ENCODE data around the gene SORCS2. TPM values are rescaled to one million over a fixed set of nuclear protein-coding genes. Genes with fewer than 3 reads are reported as not detected.

Gene SORCS2
- total RNA-seq, 1 donor from 2014 or later = 3.0 TPM

DNA sequence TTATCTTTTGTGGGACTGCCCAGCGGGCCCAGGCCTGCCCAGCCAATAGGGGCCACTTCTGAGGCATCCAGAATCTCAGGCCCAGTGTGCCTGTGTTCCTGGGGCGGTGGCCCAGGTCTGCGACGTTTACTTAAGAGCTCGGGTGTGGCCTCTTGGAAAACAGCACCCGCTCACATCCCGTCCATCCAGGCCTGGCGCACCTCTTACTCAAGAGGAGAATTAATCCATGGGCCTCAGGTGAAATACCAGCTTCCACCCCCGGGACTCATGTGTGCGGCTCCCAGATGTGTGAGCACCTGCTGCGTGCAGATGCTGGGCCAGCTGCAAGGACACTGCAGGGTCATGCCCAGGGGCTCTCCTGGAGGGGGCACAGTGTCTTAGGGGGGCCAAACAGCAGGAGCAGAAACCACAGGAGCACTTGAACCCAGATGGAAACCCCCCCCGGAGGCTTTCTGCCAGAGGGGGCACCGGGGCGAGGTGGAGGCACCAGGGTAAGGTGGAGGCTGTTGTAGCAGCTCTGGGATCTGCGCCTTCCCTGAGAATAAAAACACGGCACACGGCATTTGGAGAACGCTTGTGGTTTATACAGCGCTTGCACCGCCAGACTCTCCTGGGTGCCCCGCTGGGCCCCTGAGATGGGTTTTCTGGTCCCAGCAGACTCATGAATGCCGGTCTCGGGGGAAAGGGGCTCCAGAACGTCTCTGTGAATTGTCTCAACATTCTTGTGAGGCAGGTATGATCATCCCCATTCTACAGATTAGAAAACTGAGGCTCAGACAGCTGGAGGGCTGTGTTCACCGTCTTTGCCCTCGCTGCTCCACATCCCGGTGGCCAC, 239.6 kb downstream of the SORCS2 start:
- no peaks in the 10 kb centered on the region for H3K4me1 Mint-ChIP-seq (ENCODE audit: unreplicated experiment)
- TF ChIP-seq, protein P1, sequence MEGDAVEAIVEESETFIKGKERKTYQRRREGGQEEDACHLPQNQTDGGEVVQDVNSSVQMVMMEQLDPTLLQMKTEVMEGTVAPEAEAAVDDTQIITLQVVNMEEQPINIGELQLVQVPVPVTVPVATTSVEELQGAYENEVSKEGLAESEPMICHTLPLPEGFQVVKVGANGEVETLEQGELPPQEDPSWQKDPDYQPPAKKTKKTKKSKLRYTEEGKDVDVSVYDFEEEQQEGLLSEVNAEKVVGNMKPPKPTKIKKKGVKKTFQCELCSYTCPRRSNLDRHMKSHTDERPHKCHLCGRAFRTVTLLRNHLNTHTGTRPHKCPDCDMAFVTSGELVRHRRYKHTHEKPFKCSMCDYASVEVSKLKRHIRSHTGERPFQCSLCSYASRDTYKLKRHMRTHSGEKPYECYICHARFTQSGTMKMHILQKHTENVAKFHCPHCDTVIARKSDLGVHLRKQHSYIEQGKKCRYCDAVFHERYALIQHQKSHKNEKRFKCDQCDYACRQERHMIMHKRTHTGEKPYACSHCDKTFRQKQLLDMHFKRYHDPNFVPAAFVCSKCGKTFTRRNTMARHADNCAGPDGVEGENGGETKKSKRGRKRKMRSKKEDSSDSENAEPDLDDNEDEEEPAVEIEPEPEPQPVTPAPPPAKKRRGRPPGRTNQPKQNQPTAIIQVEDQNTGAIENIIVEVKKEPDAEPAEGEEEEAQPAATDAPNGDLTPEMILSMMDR (IDR thresholded peaks at IDR 0.05) = no peak
- DNase-seq (ENCODE audit: extremely low spot score, unreplicated experiment) = no peak
- H3K9me3 Mint-ChIP-seq (ENCODE audit: unreplicated experiment) = no peaks in the 10 kb centered on the region
- no peaks in the 10 kb centered on the region for H3K36me3 Mint-ChIP-seq (ENCODE audit: unreplicated experiment)
- H3K27me3 Mint-ChIP-seq (ENCODE audit: unreplicated experiment) = no peaks in the 10 kb centered on the region
- H3K4me3 Mint-ChIP-seq (ENCODE audit: unreplicated experiment) = no peak overlapping the region
- no peak overlapping the region for H3K27ac Mint-ChIP-seq (ENCODE audit: unreplicated experiment)

DNA sequence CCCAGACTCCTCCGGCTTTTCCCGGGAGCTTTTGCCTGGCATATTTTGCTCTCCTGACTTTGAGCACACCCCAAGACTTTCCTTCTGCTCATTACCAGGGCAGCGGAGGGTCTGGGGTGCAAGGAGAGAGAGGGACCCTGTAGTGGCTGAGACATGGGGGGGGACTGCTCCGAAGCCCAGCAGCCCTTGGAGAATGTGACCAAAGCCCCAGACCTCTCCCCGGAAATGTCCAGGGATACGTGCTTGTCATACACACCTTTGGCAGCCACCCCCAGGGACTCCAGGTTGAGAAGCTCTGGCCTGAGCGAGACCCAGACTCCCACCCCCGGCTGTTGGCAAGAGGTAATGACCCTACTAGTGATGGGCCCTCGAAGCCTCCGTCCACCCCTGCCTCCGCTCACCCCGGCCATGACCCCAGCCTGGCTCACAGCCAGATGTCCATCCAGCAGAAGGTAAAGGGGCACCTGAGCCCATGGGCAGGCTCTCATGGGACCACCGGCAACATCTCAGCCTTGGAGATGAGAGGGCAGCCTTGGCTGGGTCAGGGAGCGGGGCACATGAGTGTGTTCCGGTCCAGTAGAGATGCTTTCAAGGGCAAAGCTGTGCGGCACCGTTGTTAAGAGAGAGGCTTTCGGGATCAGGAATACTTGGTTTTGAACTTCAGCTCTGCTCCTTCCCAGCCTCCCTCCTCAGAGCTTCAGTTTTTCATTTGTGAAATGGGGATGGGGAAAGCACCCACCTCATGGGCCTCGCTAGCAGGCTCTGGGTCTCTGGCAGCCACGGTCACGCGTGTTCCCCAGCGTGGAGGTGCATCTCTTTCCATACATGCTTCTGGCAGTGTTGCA, 240.4 kb downstream of the SORCS2 start:
- Mint-ChIP-seq H3K4me1 (ENCODE audit: unreplicated experiment) (no peaks in the 10 kb centered on the region), H3K27me3 (ENCODE audit: unreplicated experiment) (no peaks in the 10 kb centered on the region), H3K4me3 (ENCODE audit: unreplicated experiment) (no peak overlapping the region), H3K36me3 (ENCODE audit: unreplicated experiment) (no peaks in the 10 kb centered on the region), H3K27ac (ENCODE audit: unreplicated experiment) (no peak overlapping the region), H3K9me3 (ENCODE audit: unreplicated experiment) (no peaks in the 10 kb centered on the region)
- no peak for DNase-seq (ENCODE audit: extremely low spot score, unreplicated experiment)
- TF ChIP-seq, protein P1 (IDR thresholded peaks at IDR 0.05) = no peak

DNA sequence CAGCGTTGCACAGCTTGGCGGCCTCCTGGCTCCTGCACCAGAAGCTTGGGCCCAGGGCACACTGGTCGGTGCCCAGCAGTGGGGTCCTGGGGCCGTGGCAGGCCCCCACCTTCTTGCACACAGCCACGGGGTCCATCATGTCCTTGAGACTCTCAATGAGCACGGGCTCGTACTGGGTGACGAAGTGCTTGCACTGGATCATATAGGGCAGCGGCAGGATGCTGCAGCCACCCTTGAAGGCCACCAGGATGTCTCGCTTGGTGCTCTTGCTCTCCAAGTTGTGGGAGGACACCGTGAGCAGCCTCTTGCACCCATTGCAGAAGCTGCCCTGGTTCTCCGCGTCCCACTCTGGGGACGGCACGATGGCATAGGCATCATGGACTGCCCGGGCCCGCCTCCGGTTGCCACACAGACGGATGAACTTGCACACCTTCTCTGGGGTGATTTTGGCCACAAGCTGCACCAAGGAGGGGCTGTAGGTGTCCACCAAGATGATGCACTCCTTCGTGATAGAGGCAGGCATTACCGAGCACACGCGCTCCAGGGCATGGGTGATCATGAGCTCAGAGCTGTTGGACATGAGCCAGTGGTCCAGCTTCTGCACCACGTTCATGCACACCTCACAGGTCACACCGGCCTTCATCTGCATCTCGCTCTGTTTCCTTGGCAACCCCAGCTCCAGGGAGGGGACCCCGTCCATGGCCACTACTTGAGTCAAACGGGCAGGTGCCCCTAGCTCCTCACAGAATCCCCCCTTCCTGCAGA, 241.2 kb downstream of the SORCS2 start:
- H3K27me3 Mint-ChIP-seq (ENCODE audit: unreplicated experiment) = no peaks in the 10 kb centered on the region
- H3K36me3 Mint-ChIP-seq (ENCODE audit: unreplicated experiment) = no peaks in the 10 kb centered on the region
- no peak overlapping the region for H3K4me3 Mint-ChIP-seq (ENCODE audit: unreplicated experiment)
- DNase-seq (ENCODE audit: extremely low spot score, unreplicated experiment) = no peak
- TF ChIP-seq, protein P1 (IDR thresholded peaks at IDR 0.05) = no peak
- no peak overlapping the region for H3K27ac Mint-ChIP-seq (ENCODE audit: unreplicated experiment)
- H3K4me1 Mint-ChIP-seq (ENCODE audit: unreplicated experiment) = no peaks in the 10 kb centered on the region
- no peaks in the 10 kb centered on the region for H3K9me3 Mint-ChIP-seq (ENCODE audit: unreplicated experiment)

DNA sequence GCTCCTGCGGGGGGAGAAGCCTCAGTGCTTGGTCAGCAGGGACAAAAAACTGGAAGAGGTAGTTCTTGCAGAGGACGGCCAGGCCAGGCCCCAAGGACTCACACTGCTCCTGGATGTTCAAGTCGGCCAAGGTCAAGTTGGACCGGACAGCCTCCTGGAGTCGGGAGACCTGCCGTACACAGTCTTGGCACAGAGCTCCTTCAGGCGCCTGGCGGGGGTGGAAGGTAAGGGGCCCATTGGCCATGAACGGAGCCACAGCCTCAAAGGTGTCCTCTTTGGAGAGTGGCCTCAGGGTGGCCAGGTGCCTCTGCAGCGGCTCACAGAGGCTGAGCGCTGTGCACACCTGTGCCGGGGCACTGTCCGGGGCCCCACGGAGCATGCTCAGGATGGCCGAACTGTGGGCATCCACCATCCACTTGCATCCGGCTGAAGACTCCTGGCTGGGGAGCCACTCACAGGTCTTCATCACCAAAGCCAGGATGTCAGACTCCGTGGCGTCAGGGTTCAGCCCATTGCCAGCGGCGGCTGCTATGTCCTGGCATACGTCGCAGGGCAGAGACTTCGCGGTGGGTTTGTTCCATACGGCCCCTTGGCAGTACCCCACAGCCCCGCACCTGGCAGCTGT, 241.9 kb downstream of the SORCS2 start:
- Mint-ChIP-seq H3K27ac (ENCODE audit: unreplicated experiment) (no peak overlapping the region), H3K4me1 (ENCODE audit: unreplicated experiment) (no peaks in the 10 kb centered on the region), H3K27me3 (ENCODE audit: unreplicated experiment) (peaks cover 4% of the 10 kb centered on the region), H3K4me3 (ENCODE audit: unreplicated experiment) (no peak overlapping the region), H3K36me3 (ENCODE audit: unreplicated experiment) (no peaks in the 10 kb centered on the region), H3K9me3 (ENCODE audit: unreplicated experiment) (peaks cover 2% of the 10 kb centered on the region)
- DNase-seq (ENCODE audit: extremely low spot score, unreplicated experiment) = no peak
- TF ChIP-seq, protein P1 (IDR thresholded peaks at IDR 0.05) = no peak
